Measurements from ENCODE around the gene DKK3.
A peak's percentile ranks its signal among the peaks of the same experiment; 100 is the strongest.
"Not testable (repeated sequence)": the region's sequence is repeated elsewhere in the genome, so short reads cannot be mapped to it uniquely, and the experiment has no call there.

Gene DKK3

GRCh38 chr11:12043221-12043620, 34.8 kb upstream of the DKK3 start:
- no peak for ATAC-seq
- TF ChIP-seq BACH2 (CRISPR knock-in tag; IDR thresholded peaks at IDR 0.05; ENCODE audit: borderline replicate concordance) (no peak), ISL1 (CRISPR knock-in tag; IDR thresholded peaks at IDR 0.05) (no peak), ZNF565 (CRISPR knock-in tag; conservative IDR thresholded peaks at IDR 0.05; ENCODE audit: low read depth) (no peak), ESRRG (CRISPR knock-in tag; IDR thresholded peaks at IDR 0.05) (no peak), ZC3H10 (CRISPR knock-in tag; IDR thresholded peaks at IDR 0.05) (no peak), CSRNP3 (CRISPR knock-in tag; IDR thresholded peaks at IDR 0.05) (no peak), TOX (CRISPR knock-in tag; IDR thresholded peaks at IDR 0.05; ENCODE audit: borderline replicate concordance) (no peak), PATZ1 (CRISPR knock-in tag; IDR thresholded peaks at IDR 0.05; ENCODE audit: borderline replicate concordance) (no peak), CREB5 (CRISPR knock-in tag; IDR thresholded peaks at IDR 0.05; ENCODE audit: low read depth) (no peak), ZFP30 (CRISPR knock-in tag; IDR thresholded peaks at IDR 0.05) (no peak)

GRCh38 chr11:12042215-12042676, 33.8 kb upstream of the DKK3 start:
- ATAC-seq: peak; percentile 74
- TF ChIP-seq ISL1 (CRISPR knock-in tag; IDR thresholded peaks at IDR 0.05) (peak; percentile 78), SNAI2 (CRISPR knock-in tag; IDR thresholded peaks at IDR 0.05) (no peak), TOX (CRISPR knock-in tag; IDR thresholded peaks at IDR 0.05; ENCODE audit: borderline replicate concordance) (peak; percentile 53; the same call in 1 of the 2 replicates)

GRCh38 chr11:12040719-12041118, 32.3 kb upstream of the DKK3 start:
- ATAC-seq: not testable (repeated sequence)

GRCh38 chr11:12032968-12033367, 24.5 kb upstream of the DKK3 start:
- TF ChIP-seq ARNTL (CRISPR knock-in tag; IDR thresholded peaks at IDR 0.05; ENCODE audit: borderline replicate concordance, low read depth) (no peak), CSRNP3 (CRISPR knock-in tag; IDR thresholded peaks at IDR 0.05) (no peak), PPARA (CRISPR knock-in tag; IDR thresholded peaks at IDR 0.05; ENCODE audit: borderline replicate concordance) (no peak), ESRRG (CRISPR knock-in tag; IDR thresholded peaks at IDR 0.05) (no peak), OSR1 (CRISPR knock-in tag; IDR thresholded peaks at IDR 0.05) (no peak), POU6F1 (CRISPR knock-in tag; IDR thresholded peaks at IDR 0.05; ENCODE audit: borderline replicate concordance, low read depth) (no peak), TSHZ2 (CRISPR knock-in tag; IDR thresholded peaks at IDR 0.05) (no peak), TOX (CRISPR knock-in tag; IDR thresholded peaks at IDR 0.05; ENCODE audit: borderline replicate concordance) (no peak), TCF4 (CRISPR knock-in tag; IDR thresholded peaks at IDR 0.05; ENCODE audit: borderline replicate concordance) (no peak), GLIS3 (CRISPR knock-in tag; IDR thresholded peaks at IDR 0.05) (no peak), ZNF565 (CRISPR knock-in tag; conservative IDR thresholded peaks at IDR 0.05; ENCODE audit: low read depth) (no peak), ISL1 (CRISPR knock-in tag; IDR thresholded peaks at IDR 0.05) (no peak), SNAI2 (CRISPR knock-in tag; IDR thresholded peaks at IDR 0.05) (no peak), CREB5 (CRISPR knock-in tag; IDR thresholded peaks at IDR 0.05; ENCODE audit: low read depth) (no peak)
- ATAC-seq: no peak

Data from SK-N-SH treated with all-trans-retinoic acid at 6 μM for 48 hours (cell line).